PC-9 (cell line): ENCODE data around the gene PARP3. TPM values are rescaled to one million over a fixed set of nuclear protein-coding genes. Genes with fewer than 3 reads are reported as not detected.

Experiments used
- BruUV-seq: library from RNA; stranded (reverse); fragments of 400-500 nt; replicated peaks from 2 replicates; lab custom pipeline; 2021; lab: Mats Ljungman, UMichigan
- CTCF ChIA-PET: fragments of 300-600 bp; sonication (Branson Sonifier 250); formaldehyde crosslinking; loops from one replicate; lab custom pipeline; 2022; ENCODE audit warnings: antibody characterized with exemption; lab: Charles Lee
- POLR2A ChIA-PET: fragments of 300-600 bp; sonication (Branson Sonifier 250); formaldehyde crosslinking; loops from one replicate; lab custom pipeline; 2022; ENCODE audit warnings: antibody characterized with exemption; ENCODE audit not compliant: unreplicated experiment; lab: Charles Lee
- DNase-seq, 2 experiments: peaks; one replicate each; pipeline versions ENCODE4 v3.0.0 to v3.0.0-alpha.2; 2015 to 2022; ENCODE audit warnings: mixed read lengths in 1 of 2
- H2AFZ ChIP-seq: fragments of 200-600 bp; sonication (generic); 2 replicates; pipeline ENCODE4 v1.8.1; 2017; ENCODE audit warnings: antibody characterized with exemption
- H3F3A ChIP-seq: fragments of 200-600 bp; sonication (generic); 2 replicates; pipeline ENCODE4 v1.8.1; 2017; ENCODE audit warnings: antibody characterized with exemption, mild to moderate bottlenecking, low read depth; ENCODE audit not compliant: insufficient read depth
- H3K27ac ChIP-seq: fragments of 200-600 bp; sonication (generic); 2 replicates; pipeline ENCODE4 v1.6.1; 2016; ENCODE audit warnings: mixed run types
- H3K27me3 ChIP-seq: fragments of 200-600 bp; sonication (generic); 2 replicates; pipeline ENCODE4 v1.6.1; 2016; ENCODE audit warnings: low read depth, mixed run types; ENCODE audit not compliant: insufficient read depth
- H3K36me3 ChIP-seq: fragments of 200-600 bp; sonication (generic); 2 replicates; pipeline ENCODE4 v1.6.1; 2016; ENCODE audit warnings: low read depth, mixed run types
- H3K4me1 ChIP-seq: fragments of 200-600 bp; sonication (generic); replicated peaks from 2 replicates; pipeline ENCODE4 v1.6.1; 2016; ENCODE audit warnings: mixed run types; ENCODE audit not compliant: insufficient read depth
- H3K4me2 ChIP-seq: fragments of 200-600 bp; sonication (generic); 2 replicates; pipeline ENCODE4 v1.6.1; 2017; ENCODE audit warnings: mixed run types
- H3K4me3 ChIP-seq: fragments of 200-600 bp; sonication (generic); 2 replicates; pipeline ENCODE4 v1.6.1; 2016; ENCODE audit warnings: mixed run types
- H3K79me2 ChIP-seq: fragments of 200-600 bp; sonication (generic); 2 replicates; pipeline ENCODE4 v1.6.1; 2017; ENCODE audit warnings: low read depth, mixed run types
- H3K9me2 ChIP-seq: fragments of 200-600 bp; sonication (generic); 2 replicates; pipeline ENCODE4 v1.8.1; 2017; ENCODE audit warnings: mild to moderate bottlenecking; ENCODE audit not compliant: insufficient read depth
- H3K9me3 ChIP-seq: fragments of 200-600 bp; sonication (generic); 2 replicates; pipeline ENCODE4 v1.8.1; 2016; ENCODE audit warnings: low read depth; ENCODE audit not compliant: insufficient read depth
- H4K20me1 ChIP-seq: fragments of 200-600 bp; sonication (generic); 2 replicates; pipeline ENCODE4 v1.8.1; 2017; ENCODE audit not compliant: insufficient read depth
- EZH2 ChIP-seq: fragments of 200-600 bp; sonication (generic); IDR thresholded peaks from 2 replicates; pipeline ENCODE4 v1.8.0; 2017; ENCODE audit warnings: antibody characterized with exemption, low read depth
- intact Hi-C: fragments of 100-400 bp; cut with micrococcal nuclease; formaldehyde crosslinking; loops from one replicate; pipeline ENCODE4 v1.10.0; 2022; ENCODE audit not compliant: unreplicated experiment
- total RNA-seq: library from RNA; stranded (reverse); gene quantifications from 2 replicates; pipeline ENCODE4 v1.2.3, GENCODE V29; 2021
- TF ChIP-seq, protein P1 (sequence below): fragments of 200-600 bp; sonication (generic); conservative IDR thresholded peaks from 2 replicates; pipeline ENCODE4 v1.6.1; 2017; ENCODE audit warnings: mixed run types, antibody characterized with exemption, mild to moderate bottlenecking, moderate library complexity

Gene PARP3
- total RNA-seq, 1 experiment from 2014 or later: 24.4 TPM

DNA sequence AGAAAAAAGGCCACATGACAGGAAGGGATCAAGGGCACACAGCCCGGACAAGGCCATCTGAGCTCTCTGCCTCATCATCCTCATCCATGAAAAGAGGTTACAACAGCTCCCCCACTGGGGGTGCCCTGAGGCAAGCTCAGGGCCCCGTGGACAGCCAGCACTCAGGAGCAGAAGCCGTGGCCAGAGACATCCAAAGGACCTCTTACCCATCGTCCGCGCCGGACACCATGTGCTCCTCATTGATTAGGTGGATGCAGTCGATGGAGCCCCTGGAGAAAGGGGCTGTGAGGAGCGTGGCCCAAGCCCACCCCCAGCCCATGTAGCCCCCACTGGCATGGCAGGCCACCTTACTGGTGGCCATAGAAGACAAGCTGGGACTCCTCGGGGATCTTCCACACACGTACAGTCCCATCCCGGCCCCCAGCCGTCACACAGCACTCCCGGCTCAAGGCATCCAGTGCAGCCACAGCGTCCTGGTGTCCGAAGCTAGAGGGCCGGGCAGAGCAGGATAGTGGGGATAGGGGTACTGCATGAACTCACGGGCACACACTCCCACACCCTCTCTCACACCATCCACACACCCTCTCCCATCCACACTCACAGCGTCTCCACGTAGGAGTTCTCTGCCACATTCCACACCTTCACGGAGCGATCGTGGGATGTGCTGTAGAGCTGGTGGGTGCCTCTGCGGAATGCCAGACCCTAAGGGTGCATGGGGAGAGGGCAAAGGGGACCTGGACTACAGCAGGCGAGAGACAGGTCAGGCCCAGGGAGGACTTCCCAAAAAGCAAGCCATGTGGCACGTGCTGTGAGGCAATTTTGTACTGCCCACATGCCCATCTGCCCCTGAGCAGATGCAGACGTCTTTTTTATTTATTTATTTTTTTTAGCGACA lies 6.9 kb upstream of the PARP3 start:
- H3K36me3 ChIP-seq: no peaks in the 10 kb centered on the region; the same call in 1 of the 2 replicates

GRCh38 chr3:51935886-51936755 lies 6.0 kb upstream of the PARP3 start:
- H3K79me2 ChIP-seq: peaks cover 21% of the 10 kb centered on the region
- no peaks in the 10 kb centered on the region; the same call in 1 of the 2 replicates for H3K36me3 ChIP-seq
- H3K27me3 ChIP-seq: no peaks in the 10 kb centered on the region
- no peaks in the 10 kb centered on the region for H3F3A ChIP-seq
- ChIA-PET POLR2A (no interaction called here), CTCF (no interaction called here)
- no peak overlapping the region for H3K27ac ChIP-seq
- H4K20me1 ChIP-seq: peaks cover 5% of the 10 kb centered on the region; the same call in 1 of the 2 replicates
- no peak for DNase-seq
- TF ChIP-seq EZH2: no peak
- TF ChIP-seq, protein P1, sequence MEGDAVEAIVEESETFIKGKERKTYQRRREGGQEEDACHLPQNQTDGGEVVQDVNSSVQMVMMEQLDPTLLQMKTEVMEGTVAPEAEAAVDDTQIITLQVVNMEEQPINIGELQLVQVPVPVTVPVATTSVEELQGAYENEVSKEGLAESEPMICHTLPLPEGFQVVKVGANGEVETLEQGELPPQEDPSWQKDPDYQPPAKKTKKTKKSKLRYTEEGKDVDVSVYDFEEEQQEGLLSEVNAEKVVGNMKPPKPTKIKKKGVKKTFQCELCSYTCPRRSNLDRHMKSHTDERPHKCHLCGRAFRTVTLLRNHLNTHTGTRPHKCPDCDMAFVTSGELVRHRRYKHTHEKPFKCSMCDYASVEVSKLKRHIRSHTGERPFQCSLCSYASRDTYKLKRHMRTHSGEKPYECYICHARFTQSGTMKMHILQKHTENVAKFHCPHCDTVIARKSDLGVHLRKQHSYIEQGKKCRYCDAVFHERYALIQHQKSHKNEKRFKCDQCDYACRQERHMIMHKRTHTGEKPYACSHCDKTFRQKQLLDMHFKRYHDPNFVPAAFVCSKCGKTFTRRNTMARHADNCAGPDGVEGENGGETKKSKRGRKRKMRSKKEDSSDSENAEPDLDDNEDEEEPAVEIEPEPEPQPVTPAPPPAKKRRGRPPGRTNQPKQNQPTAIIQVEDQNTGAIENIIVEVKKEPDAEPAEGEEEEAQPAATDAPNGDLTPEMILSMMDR: no peak
- H3K9me2 ChIP-seq: no peaks in the 10 kb centered on the region
- H3K9me3 ChIP-seq: no peaks in the 10 kb centered on the region
- no peak overlapping the region for H3K4me2 ChIP-seq
- H2AFZ ChIP-seq: no peak overlapping the region
- H3K4me1 ChIP-seq: 0 out of 2 replicates have a peak, but pooled peaks cover 8% of the 10 kb centered on the region
- intact Hi-C loops: no loop called here
- no TSS peak for BruUV-seq
- H3K4me3 ChIP-seq: no peak overlapping the region

More for the DNA sequence above, 6.9 kb upstream of the PARP3 start:
- Histone ChIP-seq H3K27ac (no peak overlapping the region), H2AFZ (no peak overlapping the region), H3K4me1 (no peaks in the 10 kb centered on the region), H3K79me2 (peaks cover 12% of the 10 kb centered on the region), H3K9me2 (no peaks in the 10 kb centered on the region), H3F3A (no peaks in the 10 kb centered on the region), H3K27me3 (no peaks in the 10 kb centered on the region), H3K4me3 (no peak overlapping the region), H3K4me2 (no peak overlapping the region), H3K9me3 (no peaks in the 10 kb centered on the region), H4K20me1 (peaks cover 5% of the 10 kb centered on the region; the same call in 1 of the 2 replicates)
- intact Hi-C loops: no loop called here
- CTCF ChIA-PET: no interaction called here
- BruUV-seq: no TSS peak
- DNase-seq: no peak
- TF ChIP-seq, protein P1: no peak
- TF ChIP-seq EZH2: no peak
- POLR2A ChIA-PET: no interaction called here

- no peaks in the 10 kb centered on the region for H3F3A ChIP-seq
- intact Hi-C loops: no loop called here
- no peak for DNase-seq
- H3K4me3 ChIP-seq: no peak overlapping the region
- H3K4me2 ChIP-seq: no peak overlapping the region
- peaks cover 26% of the 10 kb centered on the region for H3K79me2 ChIP-seq
- H3K27me3 ChIP-seq: no peaks in the 10 kb centered on the region
- CTCF ChIA-PET: no interaction called here
- H3K9me2 ChIP-seq: no peaks in the 10 kb centered on the region
- no peak overlapping the region for H2AFZ ChIP-seq
- POLR2A ChIA-PET: no interaction called here
- no peaks in the 10 kb centered on the region; the same call in 1 of the 2 replicates for H3K36me3 ChIP-seq
- no peaks in the 10 kb centered on the region for H3K9me3 ChIP-seq
- no peak overlapping the region for H3K27ac ChIP-seq
- H4K20me1 ChIP-seq: peaks cover 5% of the 10 kb centered on the region; the same call in 1 of the 2 replicates
- 0 out of 2 replicates have a peak, but pooled peaks cover 8% of the 10 kb centered on the region for H3K4me1 ChIP-seq
- TF ChIP-seq, protein P1: no peak
- TF ChIP-seq EZH2: no peak
- no TSS peak for BruUV-seq
These were observed 5.1 kb upstream of the PARP3 start for GRCh38 chr3:51937014-51937413.
